MM.1S (cell line): ENCODE data around the gene PTPRD.

Experiments used
- DNase-seq: peaks from one replicate; pipeline ENCODE4 v3.0.0-alpha.2; 2015
- H2AFZ ChIP-seq: fragments of 300-600 bp; sonication (generic); 2 replicates; pipeline ENCODE4 v1.6.0; 2016; ENCODE audit warnings: antibody characterized with exemption, low read length
- H3F3A ChIP-seq: fragments of 300-600 bp; sonication (generic); 2 replicates; pipeline ENCODE4 v1.6.1; 2016; ENCODE audit warnings: mild to moderate bottlenecking, antibody characterized with exemption, low read length, moderate library complexity, mixed read lengths; ENCODE audit not compliant: insufficient read depth
- H3K27ac ChIP-seq: fragments of 300-600 bp; sonication (generic); 2 replicates; pipeline ENCODE4 v1.5.1; 2016; ENCODE audit warnings: mild to moderate bottlenecking, low read length
- H3K27me3 ChIP-seq: fragments of 300-600 bp; sonication (generic); replicated peaks from 2 replicates; pipeline ENCODE4 v1.6.0; 2016; ENCODE audit warnings: low read length; ENCODE audit not compliant: insufficient read depth
- H3K36me3 ChIP-seq: fragments of 300-600 bp; sonication (generic); replicated peaks from 2 replicates; pipeline ENCODE4 v1.6.1; 2016; ENCODE audit warnings: mild to moderate bottlenecking, low read length, mixed read lengths; ENCODE audit not compliant: insufficient read depth
- H3K4me1 ChIP-seq: fragments of 300-600 bp; sonication (generic); 2 replicates; pipeline ENCODE4 v1.6.1; 2016; ENCODE audit warnings: low read length, mixed read lengths
- H3K4me2 ChIP-seq: fragments of 300-600 bp; sonication (generic); 2 replicates; pipeline ENCODE4 v1.6.0; 2016; ENCODE audit warnings: low read depth, low read length
- H3K4me3 ChIP-seq: fragments of 300-600 bp; sonication (generic); 2 replicates; pipeline ENCODE4 v1.5.1; 2016; ENCODE audit warnings: low read length, mixed read lengths
- H3K79me2 ChIP-seq: fragments of 300-600 bp; sonication (generic); 2 replicates; pipeline ENCODE4 v1.6.1; 2016; ENCODE audit warnings: mixed run types, low read length, mixed read lengths
- H3K9ac ChIP-seq: fragments of 300-600 bp; sonication (generic); 2 replicates; pipeline ENCODE4 v1.6.1; 2016; ENCODE audit warnings: low read length, mixed read lengths
- H3K9me2 ChIP-seq: fragments of 300-600 bp; sonication (generic); replicated peaks from 2 replicates; pipeline ENCODE4 v1.6.1; 2016; ENCODE audit warnings: mild to moderate bottlenecking, low read length, mixed read lengths; ENCODE audit not compliant: insufficient read depth
- H3K9me3 ChIP-seq: fragments of 300-600 bp; sonication (generic); replicated peaks from 2 replicates; pipeline ENCODE4 v1.6.1; 2016; ENCODE audit warnings: mild to moderate bottlenecking, low read length, mixed read lengths; ENCODE audit not compliant: insufficient read depth
- H4K20me1 ChIP-seq: fragments of 300-600 bp; sonication (generic); 2 replicates; pipeline ENCODE4 v1.6.1; 2016; ENCODE audit warnings: mild to moderate bottlenecking, low read length, moderate library complexity, mixed read lengths; ENCODE audit not compliant: insufficient read depth
- EZH2 ChIP-seq: fragments of 300-600 bp; sonication (generic); optimal IDR thresholded peaks from 2 replicates; pipeline ENCODE3; 2017; ENCODE audit warnings: low read depth, mild to moderate bottlenecking, antibody characterized with exemption, low read length, mixed read lengths
- EZH2phosphoT487 ChIP-seq: fragments of 300-600 bp; sonication (generic); IDR thresholded peaks from 2 replicates; pipeline ENCODE4 v1.6.1; 2018; ENCODE audit warnings: antibody characterized with exemption, low read length
- TF ChIP-seq, protein P1 (sequence below): fragments of 300-600 bp; sonication (generic); IDR thresholded peaks from 2 replicates; pipeline ENCODE4 v1.5.1; 2016; ENCODE audit warnings: antibody characterized with exemption, low read length, mixed read lengths

Gene PTPRD

DNA sequence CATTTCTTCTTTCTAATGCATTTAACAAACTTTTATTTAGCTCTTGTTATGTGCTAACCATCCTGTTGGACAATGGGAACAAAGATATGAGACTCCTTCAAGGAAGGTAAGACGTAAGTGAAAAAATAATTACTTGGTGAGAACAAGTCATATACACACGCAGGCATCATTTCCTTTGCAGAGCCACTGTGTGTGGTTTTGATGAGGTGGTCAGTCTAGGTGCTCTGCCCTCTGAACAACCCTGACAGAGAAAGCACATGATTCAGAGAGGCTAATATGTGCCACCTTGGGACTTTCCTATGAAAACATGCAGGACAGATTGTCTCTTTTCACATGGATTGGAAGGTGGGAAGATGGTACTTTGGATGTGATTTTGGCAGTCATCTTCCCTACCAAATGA is 1650.7 kb downstream of the PTPRD start:
- no peaks in the 10 kb centered on the region for H4K20me1 ChIP-seq
- H3K9me2 ChIP-seq: no peaks in the 10 kb centered on the region
- no peaks in the 10 kb centered on the region for H3K36me3 ChIP-seq
- H3K79me2 ChIP-seq: no peaks in the 10 kb centered on the region
- H3K4me3 ChIP-seq: no peak overlapping the region
- H3K9ac ChIP-seq: no peak overlapping the region
- H2AFZ ChIP-seq: no peak overlapping the region
- H3K27ac ChIP-seq: no peak overlapping the region
- no peaks in the 10 kb centered on the region for H3K9me3 ChIP-seq
- no peak for DNase-seq
- TF ChIP-seq EZH2 (no peak), EZH2phosphoT487 (no peak)
- TF ChIP-seq, protein P1, sequence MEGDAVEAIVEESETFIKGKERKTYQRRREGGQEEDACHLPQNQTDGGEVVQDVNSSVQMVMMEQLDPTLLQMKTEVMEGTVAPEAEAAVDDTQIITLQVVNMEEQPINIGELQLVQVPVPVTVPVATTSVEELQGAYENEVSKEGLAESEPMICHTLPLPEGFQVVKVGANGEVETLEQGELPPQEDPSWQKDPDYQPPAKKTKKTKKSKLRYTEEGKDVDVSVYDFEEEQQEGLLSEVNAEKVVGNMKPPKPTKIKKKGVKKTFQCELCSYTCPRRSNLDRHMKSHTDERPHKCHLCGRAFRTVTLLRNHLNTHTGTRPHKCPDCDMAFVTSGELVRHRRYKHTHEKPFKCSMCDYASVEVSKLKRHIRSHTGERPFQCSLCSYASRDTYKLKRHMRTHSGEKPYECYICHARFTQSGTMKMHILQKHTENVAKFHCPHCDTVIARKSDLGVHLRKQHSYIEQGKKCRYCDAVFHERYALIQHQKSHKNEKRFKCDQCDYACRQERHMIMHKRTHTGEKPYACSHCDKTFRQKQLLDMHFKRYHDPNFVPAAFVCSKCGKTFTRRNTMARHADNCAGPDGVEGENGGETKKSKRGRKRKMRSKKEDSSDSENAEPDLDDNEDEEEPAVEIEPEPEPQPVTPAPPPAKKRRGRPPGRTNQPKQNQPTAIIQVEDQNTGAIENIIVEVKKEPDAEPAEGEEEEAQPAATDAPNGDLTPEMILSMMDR: no peak
- H3K4me1 ChIP-seq: no peaks in the 10 kb centered on the region
- H3K27me3 ChIP-seq: no peaks in the 10 kb centered on the region
- no peaks in the 10 kb centered on the region for H3F3A ChIP-seq
- H3K4me2 ChIP-seq: no peak overlapping the region

DNA sequence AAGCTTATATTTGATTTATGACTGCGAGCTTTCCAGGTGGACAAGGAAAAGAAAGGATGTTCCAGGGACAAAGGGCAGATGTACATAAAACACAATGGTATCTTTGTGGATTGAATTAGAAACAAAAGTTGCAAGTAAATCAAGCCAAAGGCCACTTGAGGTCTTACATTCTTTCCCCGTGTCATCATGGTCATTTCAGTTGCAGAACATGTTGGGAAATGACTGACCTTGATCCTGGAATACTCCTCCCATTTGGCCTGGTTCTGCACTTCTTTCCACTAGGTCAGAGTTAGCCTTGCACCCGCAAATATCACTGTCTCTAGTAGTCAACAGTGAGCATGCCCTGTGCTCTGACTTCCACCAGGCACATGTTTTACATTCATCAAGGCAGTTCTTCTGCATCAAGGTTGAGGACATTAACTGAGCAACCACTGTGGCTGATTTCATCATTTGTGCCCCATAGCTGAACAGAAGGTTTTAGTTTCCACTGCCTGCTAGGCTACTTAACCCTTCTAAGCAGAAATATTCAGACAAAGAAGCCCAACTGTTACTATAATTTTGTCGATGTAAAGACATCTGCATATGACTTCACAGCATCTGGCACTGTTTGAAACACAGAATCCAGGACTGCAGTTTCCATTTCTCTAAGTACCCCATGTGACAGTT is 1651.5 kb downstream of the PTPRD start:
- TF ChIP-seq, protein P1: no peak
- TF ChIP-seq EZH2: no peak
- TF ChIP-seq EZH2phosphoT487: no peak
- Histone ChIP-seq H3K9me3 (no peaks in the 10 kb centered on the region), H3K36me3 (no peaks in the 10 kb centered on the region), H3K9ac (no peak overlapping the region), H3K4me3 (no peak overlapping the region), H3K27ac (no peak overlapping the region), H3K4me1 (no peaks in the 10 kb centered on the region), H3K79me2 (no peaks in the 10 kb centered on the region), H3K27me3 (no peaks in the 10 kb centered on the region), H4K20me1 (no peaks in the 10 kb centered on the region), H3K9me2 (no peaks in the 10 kb centered on the region), H3K4me2 (no peak overlapping the region), H2AFZ (no peak overlapping the region), H3F3A (no peaks in the 10 kb centered on the region)
- no peak for DNase-seq

GRCh38 chr9:8960254-8960653 is 1652.5 kb downstream of the PTPRD start:
- Histone ChIP-seq H3K27ac (no peak overlapping the region), H3K4me2 (no peak overlapping the region), H2AFZ (no peak overlapping the region), H3K79me2 (no peaks in the 10 kb centered on the region), H4K20me1 (no peaks in the 10 kb centered on the region), H3K9me2 (no peaks in the 10 kb centered on the region), H3K36me3 (no peaks in the 10 kb centered on the region), H3K27me3 (no peaks in the 10 kb centered on the region), H3K9ac (no peak overlapping the region), H3K4me3 (no peak overlapping the region), H3K9me3 (no peaks in the 10 kb centered on the region), H3K4me1 (no peaks in the 10 kb centered on the region), H3F3A (no peaks in the 10 kb centered on the region)
- TF ChIP-seq EZH2phosphoT487 (no peak), EZH2 (no peak)
- TF ChIP-seq, protein P1: no peak
- no peak for DNase-seq
